HG02763 (cell line): ENCODE measurements around the gene NRTN.
"Not testable (repeated sequence)": the region's sequence is repeated elsewhere in the genome, so short reads cannot be mapped to it uniquely, and the experiment has no call there.

ENCODE experiments used
- ATAC-seq: cut with Tn5 transposase; IDR thresholded peaks from one replicate; pipeline ENCODE4 v1.9.1; 2021; ENCODE audit warnings: mild to moderate bottlenecking, moderate library complexity; ENCODE audit not compliant: unreplicated experiment

NRTN gene

DNA sequence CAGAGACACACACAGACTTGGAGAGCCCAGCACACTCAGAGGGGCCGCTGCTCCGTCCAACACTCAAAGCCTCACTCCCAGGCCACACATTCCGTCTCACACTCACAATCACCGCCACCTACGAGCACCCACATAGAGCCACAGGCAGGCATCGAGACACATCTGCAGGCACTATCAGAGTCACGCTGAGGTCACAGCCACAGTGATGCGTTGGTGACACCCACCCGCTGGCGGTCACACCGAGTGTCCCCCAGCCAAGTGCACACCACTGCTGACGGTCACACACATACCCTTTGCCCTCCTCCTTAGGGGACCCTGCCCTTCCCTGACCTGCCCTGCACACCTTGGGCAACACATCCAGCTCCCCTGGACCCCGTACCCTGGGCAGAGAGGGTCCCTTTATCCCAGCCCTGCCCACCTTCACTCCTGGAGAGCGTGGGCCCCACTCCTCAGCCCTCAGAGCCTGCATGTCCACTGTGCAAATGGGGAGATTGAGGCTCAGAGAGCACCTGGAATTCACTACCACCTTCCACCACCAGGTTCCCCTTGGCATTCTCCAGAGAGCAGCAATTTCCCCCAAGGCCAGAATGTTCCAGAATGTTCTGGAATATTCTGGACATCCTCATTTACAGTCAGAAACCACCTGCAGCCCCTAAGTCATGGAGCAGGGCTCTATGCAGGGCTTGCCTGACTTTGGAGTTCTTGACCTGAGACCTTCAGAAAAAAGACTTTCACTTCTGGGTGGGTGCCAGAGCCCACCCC, 60.0 kb downstream of the NRTN start:
- no peak for ATAC-seq

GRCh38 chr19:5865772-5866171, 60.9 kb downstream of the NRTN start:
- no peak for ATAC-seq

DNA sequence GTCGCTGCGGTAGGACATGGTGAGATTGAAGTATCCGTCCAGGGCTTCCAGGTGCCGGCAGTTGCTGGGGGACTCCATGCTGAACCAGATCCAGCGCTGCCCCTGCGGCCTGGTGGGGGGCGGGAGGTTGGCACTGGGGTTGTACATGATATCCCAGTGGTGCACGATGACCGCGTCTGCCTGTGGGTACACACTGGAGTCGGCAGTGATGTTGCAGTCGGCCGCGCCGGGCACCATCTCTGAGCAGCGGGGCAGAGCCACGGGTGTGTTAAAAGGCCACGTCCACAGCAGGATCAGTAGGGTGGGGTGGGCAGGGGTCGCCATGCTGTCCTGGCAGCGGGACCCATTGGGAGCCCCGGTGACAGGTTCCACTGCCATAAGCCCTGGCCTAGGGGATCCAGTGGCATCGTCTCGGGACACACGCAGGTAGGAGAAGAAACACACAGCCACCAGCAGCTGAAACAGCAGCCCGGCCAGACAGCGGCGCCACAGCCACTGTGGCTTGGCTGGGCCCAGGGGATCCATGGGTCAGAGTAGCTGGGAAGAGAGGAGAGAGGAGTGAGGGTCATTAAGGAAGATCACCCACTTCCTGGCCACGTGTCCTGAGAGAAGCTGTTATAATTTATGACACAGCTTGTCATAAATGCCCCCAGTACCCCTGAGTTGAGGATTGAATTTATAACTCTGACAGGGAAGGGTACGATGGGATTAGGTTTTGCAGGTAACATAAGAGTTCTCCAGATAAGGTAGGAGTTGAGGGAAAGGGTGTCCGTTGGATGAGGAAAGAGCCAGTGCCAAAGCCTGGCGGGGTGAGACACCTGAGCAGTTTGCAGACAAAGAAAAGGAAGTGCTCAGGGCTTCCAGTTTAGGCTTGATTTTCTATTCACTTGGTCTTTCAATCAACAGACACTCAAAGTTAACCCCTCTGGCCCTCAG, 62.6 kb downstream of the NRTN start:
- no peak for ATAC-seq

GRCh38 chr19:5870986-5871394, 66.1 kb downstream of the NRTN start:
- ATAC-seq: no peak

- ATAC-seq: no peak
Observed at GRCh38 chr19:5873617-5874199, 68.8 kb downstream of the NRTN start.

GRCh38 chr19:5874496-5874895, 69.6 kb downstream of the NRTN start:
- ATAC-seq: not testable (repeated sequence)

DNA sequence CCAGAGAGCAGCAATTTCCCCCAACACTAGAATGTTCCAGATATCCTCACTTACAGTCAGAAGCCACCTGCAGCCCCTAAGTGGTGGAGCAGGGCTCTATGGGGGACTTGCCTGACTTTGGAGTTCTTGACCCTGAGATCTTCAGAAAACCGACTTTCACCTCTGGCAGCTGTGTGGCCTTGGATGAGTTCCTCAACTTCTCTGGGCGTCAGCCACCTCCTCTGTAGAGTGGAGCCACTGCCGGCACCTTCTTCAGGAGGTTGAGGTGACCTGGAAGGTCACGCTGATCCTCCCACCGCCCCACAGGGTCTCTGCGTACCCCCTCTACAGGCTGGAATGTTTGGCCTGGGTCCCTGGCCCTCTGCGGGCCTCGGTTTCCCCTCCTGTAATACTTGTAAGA, 72.6 kb downstream of the NRTN start:
- no peak for ATAC-seq

- ATAC-seq: no peak
Observed at GRCh38 chr19:5877882-5878281, 73.0 kb downstream of the NRTN start.
